Tibial artery (tissue), 4 donors: ENCODE results near the gene TMEM129.

Experiments
- DNase-seq, 2 donors: peaks; one replicate each; pipeline ENCODE4 v3.0.0-alpha.2; 2019
- H3K27ac ChIP-seq, 2 donors: fragments of 200-600 bp; sonication (generic) in 1 of 2; 1 replicate in 1 of 2; 2 replicates in 1 of 2; pipeline ENCODE4 v1.5.1; 2018 to 2019; ENCODE audit warnings: mild to moderate bottlenecking in 1 of 2
- H3K27me3 ChIP-seq, 2 donors: fragments of 200-600 bp; sonication (generic) in 1 of 2; one replicate each; pipeline versions ENCODE4 v1.5.1 to v1.6.0; 2016 to 2019
- H3K36me3 ChIP-seq, 3 donors: fragments of 200-600 bp; sonication (generic) in 2 of 3; one replicate each; pipeline ENCODE4 v1.5.1; 2016 to 2019; ENCODE audit warnings: mild to moderate bottlenecking in 2 of 3
- H3K4me1 ChIP-seq, 4 donors: fragments of 200-600 bp; sonication (generic) in 2 of 4; 1 replicate in 3 of 4; 2 replicates in 1 of 4; pipeline ENCODE4 v1.5.1; 2016 to 2019
- H3K4me3 ChIP-seq, 2 donors: fragments of 200-600 bp; sonication (generic) in 1 of 2; 1 replicate in 1 of 2; 2 replicates in 1 of 2; pipeline ENCODE4 v1.5.1; 2018 to 2019; ENCODE audit warnings: mild to moderate bottlenecking in 2 of 2
- H3K9me3 ChIP-seq, 3 donors: fragments of 200-600 bp; sonication (generic) in 1 of 3; one replicate each; pipeline ENCODE4 v1.5.1; 2016 to 2019
- intact Hi-C: fragments of 100-400 bp; cut with DNase I; formaldehyde crosslinking; loops from one replicate; pipeline ENCODE4 v1.15.0; 2023; ENCODE audit warnings: low total_unique reads
- TF ChIP-seq, protein P1 (sequence below), 2 experiments: fragments of 200-600 bp in 1 of 2; fragments of 450-650 bp in 1 of 2; IDR thresholded peaks; one replicate each; pipeline ENCODE4 v1.5.1; 2017 to 2019; ENCODE audit warnings: antibody characterized with exemption in 2 of 2, mild to moderate bottlenecking in 1 of 2, moderate library complexity in 1 of 2

The TMEM129 gene

GRCh38 chr4:1749370-1749769 lies 28.2 kb upstream of the TMEM129 start:
- peaks cover 0 to 59% of the 10 kb centered on the region in 2 donors for H3K27me3 ChIP-seq
- TF ChIP-seq, protein P1, sequence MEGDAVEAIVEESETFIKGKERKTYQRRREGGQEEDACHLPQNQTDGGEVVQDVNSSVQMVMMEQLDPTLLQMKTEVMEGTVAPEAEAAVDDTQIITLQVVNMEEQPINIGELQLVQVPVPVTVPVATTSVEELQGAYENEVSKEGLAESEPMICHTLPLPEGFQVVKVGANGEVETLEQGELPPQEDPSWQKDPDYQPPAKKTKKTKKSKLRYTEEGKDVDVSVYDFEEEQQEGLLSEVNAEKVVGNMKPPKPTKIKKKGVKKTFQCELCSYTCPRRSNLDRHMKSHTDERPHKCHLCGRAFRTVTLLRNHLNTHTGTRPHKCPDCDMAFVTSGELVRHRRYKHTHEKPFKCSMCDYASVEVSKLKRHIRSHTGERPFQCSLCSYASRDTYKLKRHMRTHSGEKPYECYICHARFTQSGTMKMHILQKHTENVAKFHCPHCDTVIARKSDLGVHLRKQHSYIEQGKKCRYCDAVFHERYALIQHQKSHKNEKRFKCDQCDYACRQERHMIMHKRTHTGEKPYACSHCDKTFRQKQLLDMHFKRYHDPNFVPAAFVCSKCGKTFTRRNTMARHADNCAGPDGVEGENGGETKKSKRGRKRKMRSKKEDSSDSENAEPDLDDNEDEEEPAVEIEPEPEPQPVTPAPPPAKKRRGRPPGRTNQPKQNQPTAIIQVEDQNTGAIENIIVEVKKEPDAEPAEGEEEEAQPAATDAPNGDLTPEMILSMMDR (IDR thresholded peaks at IDR 0.05), result no peak
- intact Hi-C loops, result loop anchor here (5.0 kb wide), 1 partner anchor 148 kb away; no protein-coding TSS in a partner anchor
- H3K36me3 ChIP-seq, result peaks cover 0 to 4% (median 0%) of the 10 kb centered on the region in 3 donors
- no peak overlapping the region for H3K4me3 ChIP-seq
- DNase-seq, result no peak
- H3K9me3 ChIP-seq, result no peaks in the 10 kb centered on the region
- peaks cover 0 to 16% (median 0%) of the 10 kb centered on the region in 4 donors for H3K4me1 ChIP-seq
- no peak overlapping the region for H3K27ac ChIP-seq

DNA sequence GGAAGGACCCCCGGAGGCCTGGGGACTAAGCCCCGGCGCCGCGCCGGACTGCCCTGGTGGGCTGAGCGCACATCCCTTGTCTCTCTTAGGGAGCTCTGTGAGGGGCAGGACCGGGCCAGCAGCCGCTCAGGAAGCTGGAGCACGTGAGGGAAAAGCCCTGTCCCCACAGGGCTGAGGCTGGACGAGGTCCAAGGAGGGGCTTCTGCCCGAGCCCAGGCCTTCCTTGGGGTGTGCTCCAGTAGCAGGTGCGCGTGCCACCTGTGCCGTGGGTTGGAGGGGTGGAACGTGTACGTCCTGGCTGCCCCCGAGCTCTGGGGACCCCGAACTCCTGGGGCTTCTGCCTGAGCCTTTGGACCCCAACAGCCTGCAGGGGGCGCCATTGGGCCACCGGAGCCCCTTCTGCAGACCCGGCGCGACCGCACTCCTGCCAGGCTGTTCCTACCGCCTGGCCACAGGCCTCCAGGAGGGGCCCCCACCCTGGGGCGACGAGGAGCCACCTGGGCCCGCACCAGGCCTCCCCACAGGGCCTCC lies 27.4 kb upstream of the TMEM129 start:
- Histone ChIP-seq H3K9me3 (no peaks in the 10 kb centered on the region), H3K4me1 (peaks cover 0 to 16% (median 0%) of the 10 kb centered on the region in 4 donors), H3K27ac (no peak overlapping the region), H3K4me3 (no peak overlapping the region), H3K36me3 (peaks cover 0 to 8% (median 6%) of the 10 kb centered on the region in 3 donors), H3K27me3 (peaks cover 0 to 59% of the 10 kb centered on the region in 2 donors)
- DNase-seq, result no peak
- intact Hi-C loops, result loop anchor here (5.0 kb wide), 1 partner anchor 149 kb away; no protein-coding TSS in a partner anchor
- TF ChIP-seq, protein P1 (IDR thresholded peaks at IDR 0.05), result peak; percentile 32 to 48

DNA sequence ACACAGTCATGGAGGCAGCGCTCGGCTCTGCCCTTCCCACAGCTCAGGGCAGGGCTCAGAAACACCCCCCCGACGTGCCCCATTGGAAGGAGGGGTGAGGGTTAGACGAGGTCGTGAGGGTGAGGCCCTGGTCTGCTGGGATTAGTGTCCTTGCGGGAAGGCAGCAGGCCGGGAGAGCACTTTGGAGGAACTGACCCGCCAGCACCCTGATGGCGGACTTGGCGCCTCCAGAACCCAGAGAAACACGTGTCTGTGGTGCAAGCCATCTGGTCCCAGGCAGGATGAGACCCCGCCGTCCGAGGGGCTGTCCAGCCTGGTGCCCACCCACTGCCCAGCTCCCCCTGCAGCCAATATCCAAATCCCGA lies 26.5 kb upstream of the TMEM129 start:
- Histone ChIP-seq H3K36me3 (peaks cover 0 to 10% (median 6%) of the 10 kb centered on the region in 3 donors), H3K27ac (no peak overlapping the region), H3K9me3 (no peaks in the 10 kb centered on the region), H3K4me1 (peaks cover 0 to 14% (median 0%) of the 10 kb centered on the region in 4 donors), H3K27me3 (peaks cover 0 to 55% of the 10 kb centered on the region in 2 donors), H3K4me3 (no peak overlapping the region)
- TF ChIP-seq, protein P1 (IDR thresholded peaks at IDR 0.05), result no peak
- intact Hi-C loops, result loop anchor here (2.0 to 5.0 kb wide), 2 partner anchors 61 to 150 kb away; no protein-coding TSS in a partner anchor
- DNase-seq, result no peak

GRCh38 chr4:1746919-1747602 lies 25.9 kb upstream of the TMEM129 start:
- intact Hi-C loops, result loop anchor here (2.0 to 5.0 kb wide), 2 partner anchors 62 to 150 kb away; no protein-coding TSS in a partner anchor
- peaks cover 0 to 50% of the 10 kb centered on the region in 2 donors for H3K27me3 ChIP-seq
- peaks cover 0 to 11% (median 0%) of the 10 kb centered on the region in 4 donors for H3K4me1 ChIP-seq
- DNase-seq, result no peak
- no peaks in the 10 kb centered on the region for H3K9me3 ChIP-seq
- H3K27ac ChIP-seq, result no peak overlapping the region
- TF ChIP-seq, protein P1 (IDR thresholded peaks at IDR 0.05), result no peak
- no peak overlapping the region for H3K4me3 ChIP-seq
- peaks cover 0 to 12% (median 6%) of the 10 kb centered on the region in 3 donors for H3K36me3 ChIP-seq

- Histone ChIP-seq H3K9me3 (no peaks in the 10 kb centered on the region), H3K27me3 (peaks cover 0 to 42% of the 10 kb centered on the region in 2 donors), H3K27ac (no peak overlapping the region), H3K4me1 (peaks cover 0 to 11% (median 0%) of the 10 kb centered on the region in 4 donors), H3K4me3 (no peak overlapping the region), H3K36me3 (peaks cover 0 to 20% (median 6%) of the 10 kb centered on the region in 3 donors)
- intact Hi-C loops, result loop anchor here (2.0 to 5.0 kb wide), 2 partner anchors 63 to 151 kb away; no protein-coding TSS in a partner anchor
- peak in 1 of 2 donors; percentile 75 for DNase-seq
- TF ChIP-seq, protein P1 (IDR thresholded peaks at IDR 0.05), result peak; percentile 58 to 61
These were observed 25.2 kb upstream of the TMEM129 start for GRCh38 chr4:1746265-1746691.
